Gastrocnemius medialis (tissue), 4 donors: ENCODE results near the gene LAPTM4A. TPM values are rescaled to one million over a fixed set of nuclear protein-coding genes. Genes with fewer than 3 reads are reported as not detected.

Experiments
- ATAC-seq, 2 donors: fragments of 150-250 bp; one replicate each; pipeline ENCODE4 v1.9.1; 2016
- DNase-seq, 2 donors: peaks; one replicate each; pipeline ENCODE4 v3.0.0-alpha.2; 2019
- H3K27ac ChIP-seq, 4 donors: fragments of 200-600 bp; sonication (generic); 1 replicate in 1 of 4; 2 replicates in 3 of 4; pipeline ENCODE4 v1.5.1; 2016 to 2018; ENCODE audit warnings: mild to moderate bottlenecking in 2 of 4, moderate library complexity in 1 of 4
- H3K27me3 ChIP-seq, 3 donors: fragments of 200-600 bp; sonication (generic) in 2 of 3; 1 replicate in 1 of 3; 2 replicates in 2 of 3; pipeline versions ENCODE4 v1.5.1 to v1.6.0; 2016 to 2019; ENCODE audit warnings: mild to moderate bottlenecking in 1 of 3, moderate library complexity in 1 of 3
- H3K36me3 ChIP-seq, 2 donors: fragments of 200-600 bp; sonication (generic) in 1 of 2; one replicate each; pipeline ENCODE4 v1.5.1; 2017 to 2018
- H3K4me1 ChIP-seq, 2 donors: fragments of 200-600 bp; sonication (generic) in 1 of 2; one replicate each; pipeline ENCODE4 v1.5.1; 2016 to 2017; ENCODE audit warnings: mild to moderate bottlenecking in 2 of 2
- H3K4me3 ChIP-seq, 4 donors: fragments of 200-600 bp; sonication (generic) in 3 of 4; 1 replicate in 1 of 4; 2 replicates in 3 of 4; pipeline ENCODE4 v1.5.1; 2016 to 2019; ENCODE audit warnings: mild to moderate bottlenecking in 2 of 4
- H3K9me3 ChIP-seq, 3 donors: fragments of 200-600 bp; sonication (generic) in 2 of 3; 1 replicate in 1 of 3; 2 replicates in 2 of 3; pipeline ENCODE4 v1.5.1; 2016 to 2019
- POLR2A ChIP-seq, 2 donors: fragments of 450-650 bp; IDR thresholded peaks; one replicate each; pipeline ENCODE4 v1.6.1; 2017; ENCODE audit warnings: antibody characterized with exemption in 2 of 2, mild to moderate bottlenecking in 2 of 2, moderate library complexity in 2 of 2
- in situ Hi-C, 4 donors: fragments of 200-750 bp; cut with MboI; loops; one replicate each; pipeline versions ENCODE4 v1.15.0 to v1.8.0; 2017; ENCODE audit warnings: low sequenced_read_pairs in 4 of 4
- intact Hi-C: fragments of 100-400 bp; cut with DNase I; formaldehyde crosslinking; loops from one replicate; pipeline ENCODE4 v1.15.1; 2023; ENCODE audit warnings: low total_unique reads
- total RNA-seq, 4 donors: library from RNA; depleted of rRNA; stranded (reverse); fragments of >200 nt; gene quantifications; one replicate each; pipeline versions ENCODE4 v1.1.0 to v1.2.3, GENCODE V29; 2016
- TF ChIP-seq, protein P1 (sequence below), 5 experiments: fragments of 450-650 bp in 3 of 5; fragments of 200-600 bp in 2 of 5; sonication (generic) in 2 of 5; IDR thresholded peaks in 4 of 5; conservative IDR thresholded peaks in 1 of 5; 1 replicate in 4 of 5; 2 replicates in 1 of 5; pipeline ENCODE4 v1.5.1; 2016 to 2019; ENCODE audit warnings: antibody characterized with exemption in 5 of 5, mild to moderate bottlenecking in 3 of 5, moderate library complexity in 3 of 5

LAPTM4A gene
- total RNA-seq, 4 donors from 2014 or later, result 53.8 to 62.3 (median 57.4) TPM

DNA sequence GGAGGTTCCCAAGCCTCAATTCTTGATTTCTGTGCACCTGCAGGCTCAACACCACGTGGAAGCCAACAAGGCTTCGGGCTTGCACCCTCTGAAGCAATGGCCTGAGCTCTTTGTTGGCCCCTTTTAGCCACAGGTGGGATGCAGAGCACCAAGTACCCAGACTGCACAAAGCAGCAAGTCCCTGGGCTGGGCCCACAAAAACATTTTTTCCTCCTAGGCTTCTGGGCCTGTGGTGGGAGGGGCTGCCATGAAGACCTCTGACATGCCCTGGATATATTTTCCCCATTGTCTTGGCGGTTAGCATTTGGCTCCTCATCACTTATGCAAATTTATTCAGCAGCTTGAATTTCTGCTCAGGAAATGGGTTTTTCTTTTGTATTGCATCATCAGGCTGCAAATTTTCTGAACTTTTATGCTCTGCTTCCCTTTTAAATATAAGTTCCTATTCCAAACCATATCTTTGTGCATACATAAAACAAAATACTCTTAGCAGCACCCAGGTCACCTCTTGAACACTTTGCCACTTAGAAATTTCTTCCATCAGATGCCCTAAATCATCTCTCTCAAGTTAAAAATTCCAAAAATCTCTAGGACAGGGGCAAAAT is 29.9 kb downstream of the LAPTM4A start:
- H3K27me3 ChIP-seq, result no peaks in the 10 kb centered on the region
- no peaks in the 10 kb centered on the region for H3K36me3 ChIP-seq
- TF ChIP-seq POLR2A (IDR thresholded peaks at IDR 0.05), result no peak
- TF ChIP-seq, protein P1, sequence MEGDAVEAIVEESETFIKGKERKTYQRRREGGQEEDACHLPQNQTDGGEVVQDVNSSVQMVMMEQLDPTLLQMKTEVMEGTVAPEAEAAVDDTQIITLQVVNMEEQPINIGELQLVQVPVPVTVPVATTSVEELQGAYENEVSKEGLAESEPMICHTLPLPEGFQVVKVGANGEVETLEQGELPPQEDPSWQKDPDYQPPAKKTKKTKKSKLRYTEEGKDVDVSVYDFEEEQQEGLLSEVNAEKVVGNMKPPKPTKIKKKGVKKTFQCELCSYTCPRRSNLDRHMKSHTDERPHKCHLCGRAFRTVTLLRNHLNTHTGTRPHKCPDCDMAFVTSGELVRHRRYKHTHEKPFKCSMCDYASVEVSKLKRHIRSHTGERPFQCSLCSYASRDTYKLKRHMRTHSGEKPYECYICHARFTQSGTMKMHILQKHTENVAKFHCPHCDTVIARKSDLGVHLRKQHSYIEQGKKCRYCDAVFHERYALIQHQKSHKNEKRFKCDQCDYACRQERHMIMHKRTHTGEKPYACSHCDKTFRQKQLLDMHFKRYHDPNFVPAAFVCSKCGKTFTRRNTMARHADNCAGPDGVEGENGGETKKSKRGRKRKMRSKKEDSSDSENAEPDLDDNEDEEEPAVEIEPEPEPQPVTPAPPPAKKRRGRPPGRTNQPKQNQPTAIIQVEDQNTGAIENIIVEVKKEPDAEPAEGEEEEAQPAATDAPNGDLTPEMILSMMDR (IDR thresholded peaks at IDR 0.05 in 4 of 5, conservative IDR thresholded peaks at IDR 0.05 in 1 of 5), result no peak
- DNase-seq, result no peak
- H3K9me3 ChIP-seq, result no peaks in the 10 kb centered on the region
- no peaks in the 10 kb centered on the region for H3K4me1 ChIP-seq
- no peak for ATAC-seq
- no peak overlapping the region for H3K4me3 ChIP-seq
- no peak overlapping the region for H3K27ac ChIP-seq
- in situ Hi-C loops (loop anchor here in 1 of 4 donors (5.0 kb wide), 1 partner anchor 71 kb away; no protein-coding TSS in a partner anchor), intact Hi-C loops (no loop called here)

DNA sequence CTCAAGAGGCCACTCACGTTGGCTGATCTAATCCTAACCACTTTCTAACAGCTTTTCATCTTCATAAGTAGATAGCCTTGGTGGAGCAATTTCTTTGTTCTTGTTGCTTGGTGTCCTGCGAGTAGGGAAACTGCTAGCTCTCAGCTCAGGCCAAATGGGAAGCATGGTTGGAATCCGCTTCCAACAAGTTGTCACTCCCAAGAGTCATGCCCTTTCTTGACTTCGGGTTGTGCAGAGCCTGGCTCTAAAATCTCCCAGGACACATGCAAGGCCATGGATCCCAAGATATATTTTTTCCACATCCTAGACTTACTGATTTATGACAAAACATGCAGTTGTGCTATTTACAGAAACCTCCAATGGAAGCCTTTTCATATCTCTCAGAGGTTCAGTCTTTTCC is 31.7 kb downstream of the LAPTM4A start:
- Histone ChIP-seq H3K27ac (no peak overlapping the region), H3K36me3 (no peaks in the 10 kb centered on the region), H3K27me3 (no peaks in the 10 kb centered on the region), H3K4me3 (no peak overlapping the region), H3K4me1 (no peaks in the 10 kb centered on the region), H3K9me3 (no peaks in the 10 kb centered on the region)
- in situ Hi-C loops, result loop anchor here (5.0 kb wide), 1 partner anchor 73 kb away; no protein-coding TSS in a partner anchor
- TF ChIP-seq POLR2A (IDR thresholded peaks at IDR 0.05), result no peak
- TF ChIP-seq, protein P1 (IDR thresholded peaks at IDR 0.05 in 4 of 5, conservative IDR thresholded peaks at IDR 0.05 in 1 of 5), result no peak
- ATAC-seq, result peak in 1 of 2 donors; percentile 33
- intact Hi-C loops, result no loop called here
- DNase-seq, result no peak

DNA sequence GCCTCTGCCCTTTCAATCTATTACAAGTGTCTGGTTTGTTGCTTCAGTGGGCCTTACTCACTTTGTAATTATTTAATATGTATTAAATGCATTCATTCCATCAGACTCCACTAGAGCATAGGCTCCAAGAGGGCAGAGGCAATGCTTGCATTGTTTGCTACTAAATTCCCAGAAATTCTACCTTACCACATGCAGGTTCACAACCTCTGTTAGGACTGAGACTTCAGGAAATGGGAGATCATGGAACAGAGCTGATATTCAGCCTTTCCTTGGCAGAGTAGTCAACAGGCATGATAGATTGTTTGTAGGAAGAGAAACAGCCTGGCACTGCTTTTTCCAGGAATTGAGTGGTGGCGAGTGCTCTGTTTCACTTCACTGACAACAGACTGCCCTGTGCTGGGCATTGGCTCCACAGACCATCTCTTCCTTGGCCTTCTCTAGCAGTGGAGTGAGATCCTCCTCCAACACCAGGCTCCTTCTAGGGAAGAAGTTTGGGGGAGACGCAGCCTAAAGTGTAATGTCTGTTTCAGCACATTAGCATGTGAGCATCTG is 32.8 kb downstream of the LAPTM4A start:
- H3K27me3 ChIP-seq, result no peaks in the 10 kb centered on the region
- ATAC-seq (no peak), DNase-seq (no peak)
- TF ChIP-seq POLR2A (IDR thresholded peaks at IDR 0.05), result no peak
- TF ChIP-seq, protein P1 (IDR thresholded peaks at IDR 0.05 in 4 of 5, conservative IDR thresholded peaks at IDR 0.05 in 1 of 5), result no peak
- in situ Hi-C loops (loop anchor here in 3 of 4 donors (5.0 kb wide), 1 partner anchor 74 kb away; no protein-coding TSS in a partner anchor), intact Hi-C loops (no loop called here)
- H3K27ac ChIP-seq, result no peak overlapping the region
- H3K4me3 ChIP-seq, result no peak overlapping the region
- H3K36me3 ChIP-seq, result no peaks in the 10 kb centered on the region
- no peaks in the 10 kb centered on the region for H3K9me3 ChIP-seq
- no peaks in the 10 kb centered on the region for H3K4me1 ChIP-seq

GRCh38 chr2:20016346-20016745 is 35.1 kb downstream of the LAPTM4A start:
- H3K36me3 ChIP-seq, result no peaks in the 10 kb centered on the region
- intact Hi-C loops, result no loop called here
- H3K4me3 ChIP-seq, result no peak overlapping the region
- H3K4me1 ChIP-seq, result peaks cover 0 to 10% of the 10 kb centered on the region in 2 donors
- in situ Hi-C loops, result loop anchor here in 3 of 4 donors (5.0 kb wide), 1 partner anchor 76 kb away; no protein-coding TSS in a partner anchor
- peaks cover 5 to 7% (median 7%) of the 10 kb centered on the region in 3 donors for H3K27me3 ChIP-seq
- H3K27ac ChIP-seq, result no peak overlapping the region
- no peak for TF ChIP-seq POLR2A (IDR thresholded peaks at IDR 0.05)
- TF ChIP-seq, protein P1 (IDR thresholded peaks at IDR 0.05 in 4 of 5, conservative IDR thresholded peaks at IDR 0.05 in 1 of 5), result no peak
- DNase-seq (no peak), ATAC-seq (no peak)
- no peaks in the 10 kb centered on the region for H3K9me3 ChIP-seq
